Hepatocyte (in vitro differentiated cells): ENCODE data around the gene NANOS2.

Experiments
- EZH2 ChIP-seq: fragments of 200-600 bp; sonication (generic); IDR thresholded peaks from 2 replicates; pipeline ENCODE4 v1.6.1; 2016; ENCODE audit warnings: antibody characterized with exemption, mild to moderate bottlenecking, borderline replicate concordance
- EZH2phosphoT487 ChIP-seq: fragments of 200-600 bp; sonication (generic); IDR thresholded peaks from one replicate; pipeline ENCODE4 v1.6.1; 2018; ENCODE audit warnings: antibody characterized with exemption, mild to moderate bottlenecking, low read depth, moderate library complexity; ENCODE audit not compliant: unreplicated experiment, severe bottlenecking
- TF ChIP-seq, protein P1 (sequence below): fragments of 200-600 bp; sonication (generic); IDR thresholded peaks from 2 replicates; pipeline ENCODE4 v1.5.1; 2016; ENCODE audit warnings: antibody characterized with exemption, mild to moderate bottlenecking; ENCODE audit not compliant: poor library complexity

DNA sequence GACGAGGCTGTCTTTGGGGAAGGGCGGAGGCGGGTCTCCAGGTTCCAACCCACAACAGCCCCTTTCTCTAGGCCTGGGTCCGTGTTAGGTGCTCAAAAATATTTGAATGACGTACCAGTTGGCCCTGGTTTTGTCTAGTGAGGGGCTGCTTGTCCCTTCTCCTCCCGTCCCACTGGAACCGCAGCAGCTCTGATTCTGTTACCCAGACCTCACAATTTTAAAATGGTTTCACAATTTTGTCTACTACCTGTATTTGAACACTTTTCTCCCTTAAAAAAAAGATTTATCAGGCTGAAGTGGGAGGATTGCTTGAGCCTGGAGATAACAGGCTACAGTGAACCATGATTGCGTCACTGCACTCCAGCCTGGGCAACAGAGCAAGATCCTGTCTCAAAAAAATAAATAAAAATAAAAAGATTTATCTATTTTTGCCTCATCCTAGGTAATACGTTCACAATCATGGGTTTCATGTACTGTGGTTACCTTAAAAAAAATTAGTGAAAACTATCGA, 27.3 kb downstream of the NANOS2 start:
- TF ChIP-seq EZH2phosphoT487: no peak
- TF ChIP-seq, protein P1, sequence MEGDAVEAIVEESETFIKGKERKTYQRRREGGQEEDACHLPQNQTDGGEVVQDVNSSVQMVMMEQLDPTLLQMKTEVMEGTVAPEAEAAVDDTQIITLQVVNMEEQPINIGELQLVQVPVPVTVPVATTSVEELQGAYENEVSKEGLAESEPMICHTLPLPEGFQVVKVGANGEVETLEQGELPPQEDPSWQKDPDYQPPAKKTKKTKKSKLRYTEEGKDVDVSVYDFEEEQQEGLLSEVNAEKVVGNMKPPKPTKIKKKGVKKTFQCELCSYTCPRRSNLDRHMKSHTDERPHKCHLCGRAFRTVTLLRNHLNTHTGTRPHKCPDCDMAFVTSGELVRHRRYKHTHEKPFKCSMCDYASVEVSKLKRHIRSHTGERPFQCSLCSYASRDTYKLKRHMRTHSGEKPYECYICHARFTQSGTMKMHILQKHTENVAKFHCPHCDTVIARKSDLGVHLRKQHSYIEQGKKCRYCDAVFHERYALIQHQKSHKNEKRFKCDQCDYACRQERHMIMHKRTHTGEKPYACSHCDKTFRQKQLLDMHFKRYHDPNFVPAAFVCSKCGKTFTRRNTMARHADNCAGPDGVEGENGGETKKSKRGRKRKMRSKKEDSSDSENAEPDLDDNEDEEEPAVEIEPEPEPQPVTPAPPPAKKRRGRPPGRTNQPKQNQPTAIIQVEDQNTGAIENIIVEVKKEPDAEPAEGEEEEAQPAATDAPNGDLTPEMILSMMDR: no peak
- no peak for TF ChIP-seq EZH2
